Measurements from ENCODE around the gene GALC.

The GALC gene

GRCh38 chr14:88005978-88006851 lies 13.2 kb upstream of the GALC start:
- DNase-seq, result no peak

GRCh38 chr14:88005050-88005481 lies 12.1 kb upstream of the GALC start, which contains the start of gene GPR65:
Gene GPR65 (plus strand): TSS chr14:88005135. CDS start chr14:88010848, 5,713 bp downstream.
- DNase-seq, result no peak

GRCh38 chr14:88004506-88005036 lies 11.6 kb upstream of the GALC start:
- no peak for DNase-seq

- DNase-seq, result no peak
Measured at GRCh38 chr14:88003425-88003824, 10.4 kb upstream of the GALC start.

- DNase-seq, result no peak
Measured at GRCh38 chr14:88002421-88003075, 9.6 kb upstream of the GALC start.

- no peak for DNase-seq
Measured at GRCh38 chr14:87999277-87999676, 6.3 kb upstream of the GALC start.

GRCh38 chr14:87998482-87998881 lies 5.5 kb upstream of the GALC start:
- DNase-seq, result no peak

- DNase-seq, result no peak
Measured at GRCh38 chr14:87996291-87996592, 3.3 kb upstream of the GALC start.

- no peak for DNase-seq
Measured at GRCh38 chr14:87995500-87996290, 2.7 kb upstream of the GALC start.

- no peak for DNase-seq
Measured at GRCh38 chr14:87994974-87995373, 2.0 kb upstream of the GALC start.

GRCh38 chr14:87992346-87992717 lies 650 bp downstream of the GALC start:
- no peak for DNase-seq

- no peak for DNase-seq
Measured at GRCh38 chr14:87990682-87991081, 2.3 kb downstream of the GALC start.

- no peak for DNase-seq
Measured at GRCh38 chr14:87989956-87990299, 3.1 kb downstream of the GALC start.

- no peak for DNase-seq
Measured at GRCh38 chr14:87989221-87989955, 3.6 kb downstream of the GALC start.

GRCh38 chr14:87979689-87980088 lies 13.3 kb downstream of the GALC start:
- no peak for DNase-seq

- DNase-seq, result no peak
Measured at GRCh38 chr14:87975636-87976035, 17.3 kb downstream of the GALC start.

- no peak for DNase-seq
Measured at GRCh38 chr14:87971010-87971409, 22.0 kb downstream of the GALC start.

GRCh38 chr14:87967496-87967895 lies 25.5 kb downstream of the GALC start:
- no peak for DNase-seq

- no peak for DNase-seq
Measured at GRCh38 chr14:87966816-87967215, 26.2 kb downstream of the GALC start.

GRCh38 chr14:87961246-87961645 lies 31.7 kb downstream of the GALC start:
- DNase-seq, result no peak

GRCh38 chr14:87960013-87960787 lies 32.8 kb downstream of the GALC start:
- no peak for DNase-seq

GRCh38 chr14:87955501-87955900 lies 37.5 kb downstream of the GALC start:
- no peak for DNase-seq
